ENCODE results near the gene RBBP8.

DNA sequence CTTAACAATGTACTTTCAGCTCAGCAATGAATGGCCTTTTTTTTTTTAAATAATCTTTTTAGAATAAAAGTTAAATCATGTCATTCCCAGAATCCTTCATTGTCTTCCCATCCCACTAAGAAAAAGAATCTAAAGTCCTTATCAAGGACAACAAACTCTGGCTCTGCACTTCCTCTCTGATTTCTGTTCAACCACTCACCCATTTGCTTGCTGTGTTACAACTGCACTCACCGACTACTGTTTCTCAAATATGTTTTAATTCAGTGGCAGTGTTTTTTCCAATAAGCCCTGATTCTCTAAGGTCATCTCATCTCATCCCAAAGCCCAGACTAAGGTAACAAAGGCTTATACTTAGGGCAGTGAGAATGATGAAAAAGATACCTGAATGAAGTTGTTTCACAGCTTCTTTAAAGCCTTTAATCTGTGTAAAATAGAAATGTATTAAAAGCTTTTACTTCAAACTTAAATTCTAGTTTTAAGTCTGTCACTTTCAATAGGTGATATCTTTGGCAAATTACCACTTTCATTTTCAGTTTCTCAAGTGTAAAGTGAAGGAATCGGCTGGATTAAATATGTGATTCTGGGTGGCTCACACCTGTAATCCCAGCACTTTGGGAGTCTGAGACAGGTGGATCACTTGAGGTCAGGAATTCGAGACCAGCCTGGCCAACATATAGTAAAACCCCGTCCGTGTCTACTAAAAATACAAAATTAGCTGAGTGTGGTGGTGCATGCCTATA is 87.6 kb downstream of the RBBP8 start:
- TF ChIP-seq, protein P1, sequence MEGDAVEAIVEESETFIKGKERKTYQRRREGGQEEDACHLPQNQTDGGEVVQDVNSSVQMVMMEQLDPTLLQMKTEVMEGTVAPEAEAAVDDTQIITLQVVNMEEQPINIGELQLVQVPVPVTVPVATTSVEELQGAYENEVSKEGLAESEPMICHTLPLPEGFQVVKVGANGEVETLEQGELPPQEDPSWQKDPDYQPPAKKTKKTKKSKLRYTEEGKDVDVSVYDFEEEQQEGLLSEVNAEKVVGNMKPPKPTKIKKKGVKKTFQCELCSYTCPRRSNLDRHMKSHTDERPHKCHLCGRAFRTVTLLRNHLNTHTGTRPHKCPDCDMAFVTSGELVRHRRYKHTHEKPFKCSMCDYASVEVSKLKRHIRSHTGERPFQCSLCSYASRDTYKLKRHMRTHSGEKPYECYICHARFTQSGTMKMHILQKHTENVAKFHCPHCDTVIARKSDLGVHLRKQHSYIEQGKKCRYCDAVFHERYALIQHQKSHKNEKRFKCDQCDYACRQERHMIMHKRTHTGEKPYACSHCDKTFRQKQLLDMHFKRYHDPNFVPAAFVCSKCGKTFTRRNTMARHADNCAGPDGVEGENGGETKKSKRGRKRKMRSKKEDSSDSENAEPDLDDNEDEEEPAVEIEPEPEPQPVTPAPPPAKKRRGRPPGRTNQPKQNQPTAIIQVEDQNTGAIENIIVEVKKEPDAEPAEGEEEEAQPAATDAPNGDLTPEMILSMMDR (IDR thresholded peaks at IDR 0.05) = no peak
- TF ChIP-seq EZH2 (IDR thresholded peaks at IDR 0.05) (no peak), EZH2phosphoT487 (IDR thresholded peaks at IDR 0.05) (no peak)
